IMR-90 (cell line): ENCODE data around the gene POU2AF2. TPM values are rescaled to one million over a fixed set of nuclear protein-coding genes. Genes with fewer than 3 reads are reported as not detected.

Experiments
- ATAC-seq: fragments of 200-7000 bp; cut with Tn5 transposase; 2 replicates; pipeline ENCODE4 v1.9.1; 2020; ENCODE audit warnings: low read depth, mild to moderate bottlenecking, moderate library complexity
- BruUV-seq: library from RNA; stranded (reverse); fragments of 400-500 nt; replicated peaks from 2 replicates; lab custom pipeline; 2021; lab: Mats Ljungman, UMichigan
- CTCF ChIA-PET: fragments of 300-600 bp; formaldehyde crosslinking; extraction: SDS; loops from one replicate; lab custom pipeline; 2021; ENCODE audit warnings: antibody characterized with exemption; lab: Yijun Ruan, JAX
- POLR2A ChIA-PET: fragments of 300-600 bp; sonication (Branson Sonifier 250); formaldehyde crosslinking; loops from one replicate; lab custom pipeline; 2022; ENCODE audit warnings: antibody characterized with exemption; ENCODE audit not compliant: unreplicated experiment; lab: Charles Lee
- DNase-seq: peaks from one replicate; pipeline ENCODE4 v3.0.0; 2013
- H2AFZ ChIP-seq: replicated peaks from 2 replicates; pipeline ENCODE3; 2013; ENCODE audit warnings: low read length, mild to moderate bottlenecking; ENCODE audit not compliant: poor library complexity
- H2AK5ac ChIP-seq: 2 replicates; pipeline ENCODE4 v1.6.1; 2013; ENCODE audit warnings: low read depth, low read length, inconsistent platforms
- H2AK9ac ChIP-seq: replicated peaks from 2 replicates; pipeline ENCODE3; 2013; ENCODE audit warnings: mild to moderate bottlenecking, low read depth, low read length, moderate library complexity; ENCODE audit not compliant: poor library complexity
- H2BK120ac ChIP-seq: 2 replicates; pipeline ENCODE4 v1.6.1; 2013; ENCODE audit warnings: low read depth, low read length, inconsistent platforms
- H2BK15ac ChIP-seq: 3 replicates; pipeline ENCODE4 v1.6.1; 2013; ENCODE audit warnings: low read depth, low read length, inconsistent platforms
- H2BK20ac ChIP-seq: 2 replicates; pipeline ENCODE4 v1.6.1; 2013; ENCODE audit warnings: low read depth, mild to moderate bottlenecking, inconsistent platforms, low read length, moderate library complexity
- H2BK5ac ChIP-seq: 2 replicates; pipeline ENCODE4 v1.6.1; 2013; ENCODE audit warnings: mild to moderate bottlenecking, low read depth, low read length, inconsistent platforms; ENCODE audit not compliant: poor library complexity, severe bottlenecking
- H3K14ac ChIP-seq: replicated peaks from 2 replicates; pipeline ENCODE4 v1.6.1; 2013; ENCODE audit warnings: low read depth, low read length, inconsistent platforms
- H3K18ac ChIP-seq: 2 replicates; pipeline ENCODE4 v1.6.1; 2013; ENCODE audit warnings: low read depth, low read length, control low read depth
- H3K23ac ChIP-seq: 2 replicates; pipeline ENCODE4 v1.6.1; 2013; ENCODE audit warnings: low read depth, low read length, inconsistent platforms
- H3K27ac ChIP-seq: 2 replicates; pipeline ENCODE4 v1.5.1; 2013; ENCODE audit warnings: mild to moderate bottlenecking, control low read depth, low read length; ENCODE audit not compliant: insufficient read depth
- H3K27me3 ChIP-seq: 2 replicates; pipeline ENCODE4 v1.6.1; 2013; ENCODE audit warnings: low read length; ENCODE audit not compliant: control insufficient read depth, insufficient read depth
- H3K36me3 ChIP-seq: 2 replicates; pipeline ENCODE4 v1.6.1; 2013; ENCODE audit warnings: low read length, mixed read lengths; ENCODE audit not compliant: control insufficient read depth, insufficient read depth
- H3K4ac ChIP-seq: 2 replicates; pipeline ENCODE4 v1.6.1; 2013; ENCODE audit warnings: low read depth, low read length, inconsistent platforms
- H3K4me1 ChIP-seq: 2 replicates; pipeline ENCODE4 v1.6.1; 2013; ENCODE audit warnings: low read length, mixed read lengths; ENCODE audit not compliant: control insufficient read depth, insufficient read depth
- H3K4me2 ChIP-seq: 2 replicates; pipeline ENCODE4 v1.6.1; 2013; ENCODE audit warnings: low read depth, mild to moderate bottlenecking, control low read depth, low read length, moderate library complexity
- H3K4me3 ChIP-seq: 2 replicates; pipeline ENCODE4 v1.5.1; 2013; ENCODE audit warnings: low read depth, mild to moderate bottlenecking, control low read depth, low read length, moderate library complexity; ENCODE audit not compliant: insufficient read depth
- H3K56ac ChIP-seq: 2 replicates; pipeline ENCODE4 v1.6.1; 2013; ENCODE audit warnings: low read length, inconsistent platforms; ENCODE audit not compliant: insufficient read depth; ENCODE audit errors: extremely low read depth
- H3K79me1 ChIP-seq, 2 experiments: 2 replicates each; pipeline ENCODE4 v1.6.1; 2013; ENCODE audit warnings: low read length in 2 of 2, inconsistent platforms in 1 of 2, low read depth in 1 of 2
- H3K9ac ChIP-seq: 2 replicates; pipeline ENCODE4 v1.6.1; 2013; ENCODE audit warnings: low read depth, low read length, control low read depth
- H3K9me1 ChIP-seq: 2 replicates; pipeline ENCODE4 v1.6.1; 2013; ENCODE audit warnings: low read length, inconsistent platforms; ENCODE audit not compliant: insufficient read depth
- H3K9me3 ChIP-seq: 2 replicates; pipeline ENCODE4 v1.6.1; 2013; ENCODE audit warnings: low read length; ENCODE audit not compliant: control insufficient read depth, insufficient read depth
- H4K20me1 ChIP-seq: 2 replicates; pipeline ENCODE4 v1.6.1; 2013; ENCODE audit warnings: low read length, inconsistent platforms; ENCODE audit not compliant: insufficient read depth
- H4K5ac ChIP-seq: 2 replicates; pipeline ENCODE4 v1.6.1; 2013; ENCODE audit warnings: mild to moderate bottlenecking, low read depth, low read length, control low read depth
- H4K8ac ChIP-seq, 2 experiments: 2 replicates each; pipeline ENCODE4 v1.6.1; 2013; ENCODE audit warnings: low read depth in 2 of 2, low read length in 2 of 2, control low read depth in 1 of 2, inconsistent platforms in 1 of 2
- H4K91ac ChIP-seq: 2 replicates; pipeline ENCODE4 v1.6.1; 2013; ENCODE audit warnings: low read depth, low read length, inconsistent platforms; ENCODE audit not compliant: insufficient read depth
- BHLHE40 ChIP-seq: fragments of 150-350 bp; IDR thresholded peaks from 2 replicates; pipeline ENCODE4 v1.6.1; 2016; ENCODE audit warnings: mild to moderate bottlenecking, low read depth, low read length
- CEBPB ChIP-seq: IDR thresholded peaks from 2 replicates; pipeline ENCODE4 v1.6.1; 2012; ENCODE audit warnings: low read depth, low read length, improper control_type of control experiment
- CTCF ChIP-seq: conservative IDR thresholded peaks from 2 replicates; pipeline ENCODE4 v1.5.1; 2012; ENCODE audit warnings: mild to moderate bottlenecking, low read depth, low read length, improper control_type of control experiment
- FOS ChIP-seq: fragments of 150-350 bp; IDR thresholded peaks from 2 replicates; pipeline ENCODE4 v1.6.1; 2016; ENCODE audit warnings: low read depth, low read length
- MAFK ChIP-seq: IDR thresholded peaks from 2 replicates; pipeline ENCODE4 v1.6.1; 2012; ENCODE audit warnings: low read depth, low read length, improper control_type of control experiment
- MAZ ChIP-seq: IDR thresholded peaks from 2 replicates; pipeline ENCODE4 v1.6.1; 2012; ENCODE audit warnings: low read depth, mild to moderate bottlenecking, low read length, improper control_type of control experiment, moderate library complexity, borderline replicate concordance
- MXI1 ChIP-seq: IDR thresholded peaks from 2 replicates; pipeline ENCODE4 v1.6.1; 2012; ENCODE audit warnings: low read depth, mild to moderate bottlenecking, low read length, moderate library complexity, borderline replicate concordance
- NFE2L2 ChIP-seq: fragments of 150-350 bp; IDR thresholded peaks from 2 replicates; pipeline ENCODE4 v1.6.1; 2016; ENCODE audit warnings: low read depth, mild to moderate bottlenecking, low read length
- POLR2A ChIP-seq: IDR thresholded peaks from 2 replicates; pipeline ENCODE4 v1.6.1; 2012; ENCODE audit warnings: mild to moderate bottlenecking, low read depth, low read length
- RAD21 ChIP-seq: IDR thresholded peaks from 2 replicates; pipeline ENCODE4 v1.6.1; 2012; ENCODE audit warnings: low read length, improper control_type of control experiment
- RFX5 ChIP-seq: IDR thresholded peaks from 2 replicates; pipeline ENCODE4 v1.8.0; 2012; ENCODE audit warnings: low read depth, mild to moderate bottlenecking, low read length, moderate library complexity
- SMC3 ChIP-seq: fragments of 150-350 bp; IDR thresholded peaks from 2 replicates; pipeline ENCODE4 v1.6.1; 2016; ENCODE audit warnings: low read depth, mild to moderate bottlenecking, antibody characterized with exemption, low read length, moderate library complexity
- WGBS, 2 experiments: methylation state at CpG; one replicate each; pipeline versions ENCODE4 v1.1.5 to v1.1.7; 2013; ENCODE audit warnings: missing lambda C conversion rate in 2 of 2; ENCODE audit not compliant: insufficient read length in 1 of 2; ENCODE audit errors: extremely low coverage in 2 of 2; 5-methylcytosine and 5-hydroxymethylcytosine counted together
- dilution Hi-C: fragments of 300-500 bp; cut with HindIII; formaldehyde crosslinking; loops from one replicate; pipeline ENCODE4 v1.14.3; 2018; ENCODE audit warnings: low sequenced_read_pairs; ENCODE audit not compliant: unreplicated experiment
- in situ Hi-C: fragments of 300-500 bp; cut with MboI; formaldehyde crosslinking; loops from 3 replicates; pipeline ENCODE4 v1.14.3; 2019; ENCODE audit warnings: low sequenced_read_pairs, inconsistent platforms, mixed read lengths
- intact Hi-C: fragments of 100-400 bp; cut with micrococcal nuclease; formaldehyde crosslinking; loops from 2 replicates; pipeline ENCODE4 v1.10.0; 2022
- polyA plus RNA-seq, 3 experiments: library from polyadenylated mRNA; depleted of rRNA; stranded (reverse); fragments of >200 nt; gene quantifications; 2 replicates each; pipeline ENCODE4 v1.2.3, GENCODE V29; 2012; ENCODE audit warnings: low replicate concordance in 1 of 3
- total RNA-seq: library from RNA; depleted of rRNA; stranded (reverse); fragments of >200 nt; gene quantifications from 2 replicates; pipeline ENCODE4 v1.2.3, GENCODE V29; 2012

POU2AF2 gene
- total and polyA plus RNA-seq, 2 of the 4 experiments (the other 2 are of a cell fraction), result not detected

- Histone ChIP-seq H3K4me1 (0 out of 2 replicates have a peak, but pooled peaks cover 1% of the 10 kb centered on the region), H3K18ac (no peak overlapping the region), H4K20me1 (no peaks in the 10 kb centered on the region), H4K5ac (no peak overlapping the region), H3K36me3 (no peaks in the 10 kb centered on the region), H3K9me3 (no peaks in the 10 kb centered on the region; the same call in 1 of the 2 replicates), H3K9ac (no peak overlapping the region), H2AK5ac (no peak overlapping the region), H3K4me3 (no peak overlapping the region), H2AK9ac (no peak overlapping the region), H3K9me1 (no peaks in the 10 kb centered on the region), H4K8ac (no peak overlapping the region), H2BK5ac (no peak overlapping the region), H3K14ac (no peak overlapping the region), H3K27ac (no peak overlapping the region), H2BK20ac (no peak overlapping the region), H2BK15ac (no peak overlapping the region), H3K4ac (no peak overlapping the region), H4K91ac (no peak overlapping the region), H3K56ac (no peak overlapping the region), H2BK120ac (no peak overlapping the region), H3K23ac (no peak overlapping the region), H3K27me3 (peaks cover 73% of the 10 kb centered on the region), H2AFZ (no peak overlapping the region), H3K4me2 (no peak overlapping the region), H3K79me1 (no peaks in the 10 kb centered on the region)
- ChIA-PET CTCF (interaction anchor here (0.7 kb wide), 1 partner anchor 34 kb away, joined by 4 read pairs; no protein-coding TSS in a partner anchor), POLR2A (no interaction called here)
- WGBS, 2 experiments, result no CpG with 5 or more reads among the region's 5 CpGs
- intact Hi-C loops, result no loop called here
- DNase-seq (no peak), ATAC-seq (no peak)
- in situ Hi-C loops, result no loop called here
- BruUV-seq, result no TSS peak
- dilution Hi-C loops, result no loop called here
- TF ChIP-seq RFX5 (no peak), CTCF (no peak), RAD21 (no peak), MXI1 (no peak), POLR2A (no peak), FOS (no peak), CEBPB (no peak), MAZ (no peak), BHLHE40 (no peak), SMC3 (no peak), MAFK (no peak), NFE2L2 (no peak)
Observed at GRCh38 chr11:111305162-111305802, 59.8 kb downstream of the POU2AF2 start.
